GM12878 (cell line): ENCODE measurements around the gene THEM4. TPM values are rescaled to one million over a fixed set of nuclear protein-coding genes. Genes with fewer than 3 reads are reported as not detected.
"Not testable (repeated sequence)": the region's sequence is repeated elsewhere in the genome, so short reads cannot be mapped to it uniquely, and the experiment has no call there.

Source experiments
- ATAC-seq: fragments of 200-7000 bp; cut with Tn5 transposase; 3 replicates; pipeline ENCODE4 v1.9.1; 2020; ENCODE audit warnings: mild to moderate bottlenecking, moderate library complexity
- BruUV-seq: library from RNA; stranded (reverse); fragments of 400-500 nt; replicated peaks from 2 replicates; lab custom pipeline; 2021; lab: Mats Ljungman, UMichigan
- CTCF ChIA-PET: fragments of 300-600 bp; sonication (Branson Sonifier 250); formaldehyde crosslinking; extraction: SDS; loops from one replicate; lab custom pipeline; 2021; ENCODE audit warnings: inconsistent platforms; lab: Yijun Ruan, JAX
- POLR2A ChIA-PET: fragments of 350-600 bp; formaldehyde crosslinking; extraction: SDS; loops from one replicate; lab custom pipeline; 2021; ENCODE audit warnings: inconsistent platforms; lab: Charles Lee
- RAD21 ChIA-PET: fragments of 300-600 bp; sonication (Branson Sonifier 250); formaldehyde crosslinking; loops from one replicate; lab custom pipeline; 2023; ENCODE audit warnings: antibody characterized with exemption; ENCODE audit not compliant: unreplicated experiment; lab: Charles Lee
- SMC1A ChIA-PET: fragments of 300-600 bp; sonication (Branson Sonifier 250); formaldehyde crosslinking; loops from one replicate; lab custom pipeline; 2023; ENCODE audit not compliant: unreplicated experiment, uncharacterized antibody; lab: Charles Lee
- DNase-seq: peaks from one replicate; pipeline ENCODE4 v3.0.0-alpha.2; 2011; ENCODE audit warnings: low read depth, low spot score
- FAIRE-seq: peaks from 3 replicates; lab custom pipeline; 2011; peaks lifted over from hg19 to GRCh38; lab: Jason Lieb, UNC
- H2AFZ ChIP-seq: 2 replicates; pipeline ENCODE4 v1.6.0; 2011; ENCODE audit warnings: low read depth, low read length, control low read depth; ENCODE audit not compliant: control insufficient read depth
- H3K27ac ChIP-seq: 2 replicates; pipeline ENCODE4 v1.5.1; 2011; ENCODE audit warnings: control low read depth; ENCODE audit not compliant: control insufficient read depth, insufficient read depth
- H3K27me3 ChIP-seq, 2 experiments: replicated peaks in 1 of 2; 2 replicates each; pipeline versions ENCODE4 v1.6.0 to v1.6.1; 2011; ENCODE audit warnings: low read length in 1 of 2; ENCODE audit not compliant: control insufficient read depth in 2 of 2, insufficient read depth in 2 of 2
- H3K36me3 ChIP-seq, 2 experiments: 2 replicates each; pipeline ENCODE4 v1.5.1; 2011; ENCODE audit warnings: low read length in 1 of 2; ENCODE audit not compliant: control insufficient read depth in 2 of 2, insufficient read depth in 2 of 2
- H3K4me1 ChIP-seq: 2 replicates; pipeline ENCODE4 v1.6.1; 2011; ENCODE audit warnings: mild to moderate bottlenecking, low read length, moderate library complexity, mixed read lengths; ENCODE audit not compliant: control insufficient read depth, insufficient read depth
- H3K4me2 ChIP-seq: 2 replicates; pipeline ENCODE4 v1.6.0; 2011; ENCODE audit warnings: control low read depth; ENCODE audit not compliant: control insufficient read depth, insufficient read depth
- H3K4me3 ChIP-seq: fragments of 200-600 bp; sonication (generic); 2 replicates; pipeline ENCODE4 v1.5.1; 2016
- H3K79me2 ChIP-seq: 2 replicates; pipeline ENCODE4 v1.6.0; 2011; ENCODE audit warnings: low read length; ENCODE audit not compliant: control insufficient read depth, insufficient read depth
- H3K9ac ChIP-seq: 2 replicates; pipeline ENCODE4 v1.8.0; 2011; ENCODE audit warnings: low read length, control low read depth, mixed read lengths; ENCODE audit not compliant: control insufficient read depth, insufficient read depth
- H3K9me3 ChIP-seq: replicated peaks from 3 replicates; pipeline ENCODE4 v1.5.1; 2011; ENCODE audit warnings: mild to moderate bottlenecking, low read length; ENCODE audit not compliant: control insufficient read depth, insufficient read depth
- H4K20me1 ChIP-seq: 2 replicates; pipeline ENCODE4 v1.6.0; 2011; ENCODE audit not compliant: control insufficient read depth, insufficient read depth
- POLR2AphosphoS5 ChIP-seq: IDR thresholded peaks from 2 replicates; pipeline ENCODE4 v1.6.1; 2011; ENCODE audit warnings: mild to moderate bottlenecking, low read length, inconsistent platforms
- RUNX3 ChIP-seq: IDR thresholded peaks from 2 replicates; pipeline ENCODE4 v1.6.1; 2012; ENCODE audit warnings: low read length, inconsistent platforms
- YY1 ChIP-seq: IDR thresholded peaks from 2 replicates; pipeline ENCODE4 v1.6.1; 2011; ENCODE audit warnings: low read depth, mild to moderate bottlenecking, low read length
- ZNF207 ChIP-seq: fragments of 450-650 bp; IDR thresholded peaks from 2 replicates; pipeline ENCODE4 v1.6.1; 2014; ENCODE audit warnings: antibody characterized with exemption, mild to moderate bottlenecking, borderline replicate concordance
- WGBS: methylation state at CpG from one replicate; pipeline ENCODE4 v1.1.6; 2016; ENCODE audit warnings: low lambda C conversion rate; ENCODE audit not compliant: insufficient replicate concordance, insufficient coverage; ENCODE audit errors: missing lambda C conversion rate; 5-methylcytosine and 5-hydroxymethylcytosine counted together
- in situ Hi-C: fragments of 300-500 bp; cut with MboI; formaldehyde crosslinking; loops from 9 replicates; pipeline ENCODE4 v1.14.3; 2018; ENCODE audit warnings: mixed read lengths
- intact Hi-C: fragments of 100-400 bp; cut with micrococcal nuclease; formaldehyde crosslinking; loops from one replicate; pipeline ENCODE4 v1.14.2; 2022; ENCODE audit not compliant: unreplicated experiment
- polyA plus RNA-seq, 11 experiments: library from polyadenylated mRNA; depleted of rRNA in 4 of 11; unstranded in 6 of 11; stranded (reverse) in 5 of 11; fragments of >200 nt; fragmentation: Nextera tagmentation in 4 of 11; fragmentation: Illumina TruSeq in 1 of 11; extraction: Ambion mirVana in 4 of 11; extraction: Trizol in 1 of 11; gene quantifications; 1 replicate in 1 of 11; 2 replicates in 10 of 11; pipeline versions ENCODE4 v1.2.1 to v1.2.3, GENCODE V29; 2011 to 2016; ENCODE audit warnings: inconsistent platforms in 2 of 11, missing spikeins in 2 of 11, low read depth in 1 of 11
- total RNA-seq, 4 experiments: library from RNA; depleted of rRNA in 3 of 4; stranded (reverse); fragments of >200 nt in 3 of 4; fragmentation: Illumina TruSeq in 1 of 4; extraction: Trizol in 1 of 4; gene quantifications; 2 replicates each; pipeline versions ENCODE4 v1.2.1 to v1.2.3, GENCODE V29; 2013 to 2021

The THEM4 gene
- total and polyA plus RNA-seq, 10 of the 15 experiments (the other 5 are each of a cell fraction or from before 2014, with no cell fraction given), result 3.4 to 30.8 (median 17.9) TPM

- ATAC-seq (no peak), FAIRE-seq (no peak), DNase-seq (no peak)
- Histone ChIP-seq H3K9me3 (no peaks in the 10 kb centered on the region), H3K36me3 (no peaks in the 10 kb centered on the region), H4K20me1 (no peaks in the 10 kb centered on the region), H3K79me2 (no peaks in the 10 kb centered on the region), H3K4me3 (no peak overlapping the region), H3K4me2 (no peak overlapping the region), H3K27ac (no peak overlapping the region), H3K27me3 (peaks cover 0 to 3% of the 10 kb centered on the region in 2 experiments; a peak in 1 of 4 replicates), H3K4me1 (peaks cover 9% of the 10 kb centered on the region), H2AFZ (no peak overlapping the region), H3K9ac (no peak overlapping the region)
- ChIA-PET CTCF (no interaction called here), POLR2A (interaction anchor here (0.9 kb wide), 1 partner anchor 13 kb away, joined by 3 read pairs; no protein-coding TSS in a partner anchor), SMC1A (no interaction called here), RAD21 (no interaction called here)
- intact Hi-C loops, result no loop called here
- 46% methylated on average over 4 of the region's 4 CpGs for WGBS
- TF ChIP-seq ZNF207 (no peak), POLR2AphosphoS5 (no peak), RUNX3 (no peak), YY1 (no peak)
- in situ Hi-C loops, result no loop called here
- no TSS peak for BruUV-seq
These were observed 53.4 kb downstream of the THEM4 start for GRCh38 chr1:151855933-151856332.

GRCh38 chr1:151855516-151855915 is 53.8 kb downstream of the THEM4 start:
- intact Hi-C loops, in situ Hi-C loops, H3K79me2 ChIP-seq, H3K9me3 ChIP-seq, H3K9ac ChIP-seq, DNase-seq, H3K36me3 ChIP-seq, H4K20me1 ChIP-seq, H3K4me3 ChIP-seq, BruUV-seq, FAIRE-seq, H3K4me1 ChIP-seq, H3K27ac ChIP-seq, ATAC-seq, H3K4me2 ChIP-seq, CTCF ChIA-PET, H2AFZ ChIP-seq, SMC1A ChIA-PET, H3K27me3 ChIP-seq, RAD21 ChIA-PET: not testable (repeated sequence)
- WGBS, result 52% methylated on average over 8 of the region's 8 CpGs
- POLR2A ChIA-PET, result interaction anchor here (0.9 kb wide), 1 partner anchor 13 kb away, joined by 3 read pairs; no protein-coding TSS in a partner anchor
